ENCODE data around the gene CHL1. TPM values are rescaled to one million over a fixed set of nuclear protein-coding genes. Genes with fewer than 3 reads are reported as not detected.

Gene CHL1
- total RNA-seq, 1 experiment from 2014 or later: not detected

GRCh38 chr3:435161-435560 lies 238.6 kb downstream of the CHL1 start:
- no peaks in the 10 kb centered on the region for H3K4me1 ChIP-seq (replicated peaks)
- no peak for DNase-seq (ENCODE audit: low read depth in 1 of 2, low spot score in 2 of 2)
- H3K27me3 ChIP-seq (replicated peaks): no peaks in the 10 kb centered on the region
- no peak overlapping the region for H3K4me3 ChIP-seq
- no peaks in the 10 kb centered on the region; the same call in 1 of the 2 replicates for H3K9me3 ChIP-seq (replicated peaks)
- H3K27ac ChIP-seq: no peak overlapping the region
- H3K36me3 ChIP-seq: no peaks in the 10 kb centered on the region

- Histone ChIP-seq H3K4me1 (replicated peaks) (no peaks in the 10 kb centered on the region), H3K36me3 (no peaks in the 10 kb centered on the region), H3K4me3 (no peak overlapping the region), H3K27me3 (replicated peaks) (no peaks in the 10 kb centered on the region), H3K9me3 (replicated peaks) (no peaks in the 10 kb centered on the region; the same call in 1 of the 2 replicates), H3K27ac (no peak overlapping the region)
- DNase-seq (ENCODE audit: low read depth in 1 of 2, low spot score in 2 of 2): no peak
These were observed 239.5 kb downstream of the CHL1 start for GRCh38 chr3:436053-436452.

- no peaks in the 10 kb centered on the region for H3K36me3 ChIP-seq
- no peak for DNase-seq (ENCODE audit: low read depth in 1 of 2, low spot score in 2 of 2)
- H3K4me3 ChIP-seq: no peak overlapping the region
- no peaks in the 10 kb centered on the region for H3K4me1 ChIP-seq (replicated peaks)
- no peaks in the 10 kb centered on the region for H3K9me3 ChIP-seq (replicated peaks)
- H3K27me3 ChIP-seq (replicated peaks): no peaks in the 10 kb centered on the region
- no peak overlapping the region for H3K27ac ChIP-seq
These were observed 244.3 kb downstream of the CHL1 start for GRCh38 chr3:440826-441225.

- Histone ChIP-seq H3K27ac (no peak overlapping the region), H3K4me3 (no peak overlapping the region), H3K4me1 (replicated peaks) (no peaks in the 10 kb centered on the region), H3K9me3 (replicated peaks) (no peaks in the 10 kb centered on the region), H3K36me3 (no peaks in the 10 kb centered on the region), H3K27me3 (replicated peaks) (no peaks in the 10 kb centered on the region)
- DNase-seq (ENCODE audit: low read depth in 1 of 2, low spot score in 2 of 2): no peak
These were observed 249.4 kb downstream of the CHL1 start for GRCh38 chr3:445960-446359.

GRCh38 chr3:447671-448070 lies 251.1 kb downstream of the CHL1 start:
- Histone ChIP-seq H3K4me1 (replicated peaks) (no peaks in the 10 kb centered on the region), H3K36me3 (no peaks in the 10 kb centered on the region), H3K27me3 (replicated peaks) (no peaks in the 10 kb centered on the region), H3K27ac (no peak overlapping the region), H3K4me3 (no peak overlapping the region), H3K9me3 (replicated peaks) (no peaks in the 10 kb centered on the region; the same call in 1 of the 2 replicates)
- DNase-seq (ENCODE audit: low read depth in 1 of 2, low spot score in 2 of 2): no peak

- no peaks in the 10 kb centered on the region for H3K4me1 ChIP-seq (replicated peaks)
- H3K4me3 ChIP-seq: no peak overlapping the region
- no peak for DNase-seq (ENCODE audit: low read depth in 1 of 2, low spot score in 2 of 2)
- H3K27ac ChIP-seq: no peak overlapping the region
- H3K36me3 ChIP-seq: no peaks in the 10 kb centered on the region
- no peaks in the 10 kb centered on the region for H3K27me3 ChIP-seq (replicated peaks)
- H3K9me3 ChIP-seq (replicated peaks): no peaks in the 10 kb centered on the region; the same call in 1 of the 2 replicates
These were observed 253.1 kb downstream of the CHL1 start for GRCh38 chr3:449711-450110.

GRCh38 chr3:452221-452620 lies 255.7 kb downstream of the CHL1 start:
- Histone ChIP-seq H3K36me3 (no peaks in the 10 kb centered on the region), H3K9me3 (replicated peaks) (no peaks in the 10 kb centered on the region; the same call in 1 of the 2 replicates), H3K27me3 (replicated peaks) (no peaks in the 10 kb centered on the region), H3K4me3 (no peak overlapping the region), H3K27ac (no peak overlapping the region), H3K4me1 (replicated peaks) (no peaks in the 10 kb centered on the region)
- DNase-seq (ENCODE audit: low read depth in 1 of 2, low spot score in 2 of 2): no peak

GRCh38 chr3:453106-453505 lies 256.5 kb downstream of the CHL1 start:
- Histone ChIP-seq H3K4me1 (replicated peaks) (no peaks in the 10 kb centered on the region), H3K9me3 (replicated peaks) (no peaks in the 10 kb centered on the region; the same call in 1 of the 2 replicates), H3K36me3 (no peaks in the 10 kb centered on the region), H3K4me3 (no peak overlapping the region), H3K27ac (no peak overlapping the region), H3K27me3 (replicated peaks) (no peaks in the 10 kb centered on the region)
- no peak for DNase-seq (ENCODE audit: low read depth in 1 of 2, low spot score in 2 of 2)

- no peaks in the 10 kb centered on the region for H3K27me3 ChIP-seq (replicated peaks)
- no peaks in the 10 kb centered on the region for H3K4me1 ChIP-seq (replicated peaks)
- H3K36me3 ChIP-seq: no peaks in the 10 kb centered on the region
- DNase-seq (ENCODE audit: low read depth in 1 of 2, low spot score in 2 of 2): no peak
- no peaks in the 10 kb centered on the region; the same call in 1 of the 2 replicates for H3K9me3 ChIP-seq (replicated peaks)
- H3K27ac ChIP-seq: no peak overlapping the region
- no peak overlapping the region for H3K4me3 ChIP-seq
These were observed 258.4 kb downstream of the CHL1 start for GRCh38 chr3:454986-455385.

- DNase-seq (ENCODE audit: low read depth in 1 of 2, low spot score in 2 of 2): no peak
- Histone ChIP-seq H3K27ac (no peak overlapping the region), H3K4me3 (no peak overlapping the region), H3K27me3 (replicated peaks) (no peaks in the 10 kb centered on the region), H3K9me3 (replicated peaks) (no peaks in the 10 kb centered on the region), H3K4me1 (replicated peaks) (no peaks in the 10 kb centered on the region), H3K36me3 (no peaks in the 10 kb centered on the region)
These were observed 261.6 kb downstream of the CHL1 start for GRCh38 chr3:458124-458523.

GRCh38 chr3:458653-459310 lies 262.2 kb downstream of the CHL1 start:
- Histone ChIP-seq H3K4me1 (replicated peaks) (no peaks in the 10 kb centered on the region), H3K36me3 (no peaks in the 10 kb centered on the region), H3K4me3 (no peak overlapping the region), H3K27ac (no peak overlapping the region), H3K27me3 (replicated peaks) (no peaks in the 10 kb centered on the region), H3K9me3 (replicated peaks) (no peaks in the 10 kb centered on the region)
- no peak for DNase-seq (ENCODE audit: low read depth in 1 of 2, low spot score in 2 of 2)
